Prostate gland (tissue), 2 donors: ENCODE data around the gene C2orf68.

Experiments
- POLR2A ChIP-seq: fragments of 450-650 bp; IDR thresholded peaks from one replicate; pipeline ENCODE4 v1.6.1; 2016; ENCODE audit warnings: antibody characterized with exemption, mild to moderate bottlenecking
- TF ChIP-seq, protein P1 (sequence below), 4 experiments: fragments of 200-600 bp in 2 of 4; fragments of 450-650 bp in 2 of 4; sonication (generic) in 2 of 4; IDR thresholded peaks; 1 replicate in 3 of 4; 2 replicates in 1 of 4; pipeline ENCODE4 v1.5.1; 2016 to 2019; ENCODE audit warnings: antibody characterized with exemption in 4 of 4, mild to moderate bottlenecking in 2 of 4, moderate library complexity in 2 of 4

DNA sequence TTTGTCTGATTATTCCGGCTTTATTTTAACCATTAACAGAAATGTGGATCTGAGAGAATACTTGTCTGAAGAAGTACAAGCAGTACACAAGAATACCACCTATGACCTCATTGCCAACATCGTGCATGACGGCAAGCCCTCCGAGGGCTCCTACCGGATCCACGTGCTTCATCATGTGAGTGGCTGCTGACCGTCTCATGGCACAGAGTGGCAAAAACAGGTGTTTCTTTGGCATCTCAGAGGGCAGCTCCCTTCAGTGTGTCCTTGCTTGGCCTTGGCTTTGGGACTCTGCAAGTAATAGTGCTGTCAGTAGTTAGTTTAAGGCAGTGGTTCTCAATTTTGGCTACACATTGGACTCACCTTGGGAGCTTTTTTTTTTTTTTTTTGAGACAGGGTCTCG lies 33.0 kb upstream of the C2orf68 start:
- TF ChIP-seq, protein P1, sequence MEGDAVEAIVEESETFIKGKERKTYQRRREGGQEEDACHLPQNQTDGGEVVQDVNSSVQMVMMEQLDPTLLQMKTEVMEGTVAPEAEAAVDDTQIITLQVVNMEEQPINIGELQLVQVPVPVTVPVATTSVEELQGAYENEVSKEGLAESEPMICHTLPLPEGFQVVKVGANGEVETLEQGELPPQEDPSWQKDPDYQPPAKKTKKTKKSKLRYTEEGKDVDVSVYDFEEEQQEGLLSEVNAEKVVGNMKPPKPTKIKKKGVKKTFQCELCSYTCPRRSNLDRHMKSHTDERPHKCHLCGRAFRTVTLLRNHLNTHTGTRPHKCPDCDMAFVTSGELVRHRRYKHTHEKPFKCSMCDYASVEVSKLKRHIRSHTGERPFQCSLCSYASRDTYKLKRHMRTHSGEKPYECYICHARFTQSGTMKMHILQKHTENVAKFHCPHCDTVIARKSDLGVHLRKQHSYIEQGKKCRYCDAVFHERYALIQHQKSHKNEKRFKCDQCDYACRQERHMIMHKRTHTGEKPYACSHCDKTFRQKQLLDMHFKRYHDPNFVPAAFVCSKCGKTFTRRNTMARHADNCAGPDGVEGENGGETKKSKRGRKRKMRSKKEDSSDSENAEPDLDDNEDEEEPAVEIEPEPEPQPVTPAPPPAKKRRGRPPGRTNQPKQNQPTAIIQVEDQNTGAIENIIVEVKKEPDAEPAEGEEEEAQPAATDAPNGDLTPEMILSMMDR (IDR thresholded peaks at IDR 0.05) = no peak
- TF ChIP-seq POLR2A = no peak
